NCI-H2196 (cell line): ENCODE results near the gene MT1M.
"Not testable (repeated sequence)": the region's sequence is repeated elsewhere in the genome, so short reads cannot be mapped to it uniquely, and the experiment has no call there.

Experiments used
- DNase-seq: peaks from one replicate; lab custom pipeline; 2025; ENCODE audit not compliant: unreplicated experiment; lab: John Stamatoyannopoulos, UW

MT1M gene

DNA sequence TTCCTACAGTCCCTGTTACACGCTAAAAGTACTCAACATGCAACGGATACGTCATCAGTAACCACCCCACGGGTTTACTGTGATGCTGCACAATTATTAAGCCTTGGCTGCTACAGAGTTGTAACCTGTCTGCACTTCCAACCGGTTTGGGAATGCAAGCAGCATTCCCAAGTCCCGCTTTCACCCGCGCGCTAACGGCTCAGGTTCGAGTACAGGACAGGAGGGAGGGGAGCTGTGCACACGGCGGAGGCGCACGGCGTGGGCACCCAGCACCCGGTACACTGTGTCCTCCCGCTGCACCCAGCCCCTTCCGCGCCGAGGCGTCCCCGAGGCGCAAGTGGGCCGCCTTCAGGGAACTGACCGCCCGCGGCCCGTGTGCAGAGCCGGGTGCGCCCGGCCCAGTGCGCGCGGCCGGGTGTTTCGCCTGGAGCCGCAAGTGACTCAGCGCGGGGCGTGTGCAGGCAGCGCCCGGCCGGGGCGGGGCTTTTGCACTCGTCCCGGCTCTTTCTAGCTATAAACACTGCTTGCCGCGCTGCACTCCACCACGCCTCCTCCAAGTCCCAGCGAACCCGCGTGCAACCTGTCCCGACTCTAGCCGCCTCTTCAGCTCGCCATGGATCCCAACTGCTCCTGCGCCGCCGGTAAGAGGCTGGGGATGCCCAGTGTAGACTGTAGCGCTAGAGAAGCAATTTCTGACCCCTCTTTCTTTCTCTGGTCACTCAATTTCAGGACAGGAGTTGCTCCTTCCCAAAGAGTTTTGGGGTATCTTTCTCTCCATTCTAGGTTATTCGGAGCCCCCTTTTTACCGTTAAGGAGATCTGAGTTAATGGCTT lies 24.2 kb upstream of the MT1M start, which contains the start of gene MT2A:
Gene MT2A (plus strand): TSS at position 542 of the 833 bp plus-strand sequence. CDS start 72 bp downstream, at position 614.
- peak; percentile 83 for DNase-seq

DNA sequence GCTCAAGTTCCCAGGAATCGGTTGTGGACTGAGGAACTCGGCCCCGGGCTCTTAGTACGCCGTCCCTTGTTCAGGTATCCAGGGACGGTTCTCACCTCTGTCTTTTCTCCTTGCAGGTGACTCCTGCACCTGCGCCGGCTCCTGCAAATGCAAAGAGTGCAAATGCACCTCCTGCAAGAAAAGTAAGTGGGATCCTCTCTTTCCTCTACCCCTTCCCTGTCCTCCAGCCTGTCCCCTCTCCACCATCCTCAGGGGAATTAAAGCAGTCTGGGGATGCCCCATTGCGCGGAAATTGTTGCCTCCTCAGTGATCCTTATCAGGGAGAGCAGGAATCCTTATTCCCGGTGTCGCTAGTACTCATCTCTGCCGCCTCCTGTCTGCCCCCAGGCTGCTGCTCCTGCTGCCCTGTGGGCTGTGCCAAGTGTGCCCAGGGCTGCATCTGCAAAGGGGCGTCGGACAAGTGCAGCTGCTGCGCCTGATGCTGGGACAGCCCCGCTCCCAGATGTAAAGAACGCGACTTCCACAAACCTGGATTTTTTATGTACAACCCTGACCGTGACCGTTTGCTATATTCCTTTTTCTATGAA lies 23.5 kb upstream of the MT1M start:
- DNase-seq, result no peak

DNA sequence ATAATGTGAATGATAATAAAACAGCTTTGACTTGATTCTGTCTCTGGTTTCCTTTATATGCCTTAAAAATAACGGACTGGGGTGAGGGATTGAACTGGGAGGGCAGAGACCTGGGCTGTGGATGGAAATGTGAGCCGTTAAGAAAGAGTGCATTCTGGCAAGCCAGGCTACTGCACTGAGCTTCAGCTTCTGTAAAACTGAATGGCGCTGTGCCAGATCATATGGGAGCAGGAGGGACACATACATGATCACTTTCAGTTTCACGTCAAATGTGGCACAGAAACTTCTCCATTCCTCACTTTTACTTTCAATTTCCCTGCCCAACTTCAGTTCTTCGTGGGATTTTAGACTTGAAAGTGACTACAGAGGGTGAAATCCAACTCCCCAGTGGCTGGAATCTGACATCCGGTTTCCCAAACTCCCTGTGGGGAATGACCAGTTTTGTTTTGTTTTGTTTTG lies 23.0 kb upstream of the MT1M start:
- DNase-seq, result peak; percentile 18

DNA sequence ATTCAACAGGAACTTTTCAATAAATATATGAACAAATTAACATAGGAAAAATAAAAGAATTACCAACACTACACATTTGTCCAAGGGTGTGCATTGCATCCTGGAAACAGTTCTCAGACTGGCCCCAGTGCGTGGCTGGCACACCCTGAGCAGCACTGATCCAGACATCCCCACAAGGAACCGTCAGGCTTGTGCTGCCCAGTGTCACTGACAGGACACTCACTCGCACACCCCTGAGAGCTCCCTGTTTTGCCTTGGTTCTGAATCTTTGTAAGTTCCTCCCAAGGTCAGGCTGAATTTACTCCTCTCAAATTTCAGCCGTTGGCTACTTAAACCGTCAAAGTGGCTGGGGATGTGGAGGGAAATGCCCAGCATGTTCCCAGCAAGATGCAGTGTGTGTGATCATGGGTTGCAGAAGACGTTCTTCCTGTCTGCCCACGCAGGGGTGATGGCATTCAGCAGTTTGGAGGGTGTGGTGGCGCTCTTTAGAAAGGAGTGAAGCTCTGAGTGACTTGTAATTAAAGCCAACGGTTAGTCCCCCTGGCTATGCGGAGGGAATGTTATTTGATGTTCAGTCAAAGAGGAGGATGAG lies 22.3 kb upstream of the MT1M start:
- peak; percentile 10 for DNase-seq

DNA sequence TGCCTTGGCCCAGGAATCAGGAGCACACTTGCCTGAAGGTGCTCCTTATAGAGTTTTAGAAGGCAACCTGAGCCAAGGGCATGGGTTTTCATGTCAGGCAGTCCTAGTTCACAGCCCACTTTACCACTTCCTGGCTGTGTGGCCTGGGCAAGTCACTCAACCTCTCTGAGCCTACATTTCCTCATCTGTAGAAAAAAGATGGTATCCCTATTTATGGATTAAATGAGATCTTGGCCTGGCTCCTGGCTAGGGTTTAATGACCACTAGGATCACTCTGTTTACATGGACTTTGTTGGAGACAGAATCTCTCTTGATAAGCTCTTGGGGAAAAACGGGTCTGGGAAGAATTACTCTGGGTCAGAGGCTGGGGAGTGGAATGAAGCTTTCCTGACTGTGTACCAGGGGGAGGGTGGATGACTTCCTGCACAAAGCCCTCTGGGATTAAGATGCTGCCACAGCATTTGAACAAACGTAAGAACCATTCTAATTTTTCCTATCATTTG lies 21.8 kb upstream of the MT1M start:
- DNase-seq, result no peak

DNA sequence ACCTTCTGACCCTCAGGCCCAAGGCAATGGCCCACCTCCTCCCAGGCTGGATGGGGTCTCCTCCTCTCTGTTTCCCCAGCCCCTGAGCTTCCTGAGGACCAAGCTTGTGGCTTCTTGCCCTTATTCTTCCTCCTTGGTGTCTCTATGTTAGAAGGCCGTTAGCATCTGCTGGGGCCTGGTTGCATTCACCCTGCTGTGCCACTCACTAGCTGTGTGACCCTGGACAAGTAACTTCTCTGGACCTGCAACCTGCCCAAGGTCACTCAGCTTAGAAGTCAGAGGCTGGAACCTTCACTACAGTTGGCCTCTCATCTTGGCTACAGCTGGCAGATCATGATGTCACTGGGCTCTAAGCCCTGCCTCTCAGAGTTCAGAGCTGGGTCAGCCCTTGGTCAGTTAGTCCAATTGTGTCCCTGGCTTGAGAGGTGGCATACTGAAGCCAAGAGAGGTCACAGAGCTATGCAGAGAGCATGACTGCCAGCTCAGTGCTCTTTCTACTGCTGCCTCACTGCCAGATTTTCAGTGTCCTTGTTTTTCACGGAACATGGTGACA lies 21.1 kb upstream of the MT1M start:
- peak; percentile 5 for DNase-seq

DNA sequence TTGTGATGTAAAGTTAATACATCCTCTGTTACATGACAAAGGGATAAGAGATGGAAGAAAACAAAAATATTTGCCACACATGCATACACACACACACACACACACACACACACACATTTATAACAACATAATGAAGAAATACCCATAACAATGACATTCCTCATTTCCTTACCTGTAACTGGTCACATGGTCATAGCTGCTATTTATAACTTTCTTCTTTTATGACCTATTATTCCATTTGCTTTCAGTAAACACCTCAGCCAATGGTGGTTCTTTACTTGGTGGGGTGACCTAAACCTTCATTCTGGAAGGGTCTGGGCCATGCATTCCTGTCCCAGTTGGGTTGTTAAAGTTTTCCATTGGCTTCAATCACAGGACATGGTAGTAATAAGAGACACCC lies 18.8 kb upstream of the MT1M start:
- DNase-seq, result no peak

DNA sequence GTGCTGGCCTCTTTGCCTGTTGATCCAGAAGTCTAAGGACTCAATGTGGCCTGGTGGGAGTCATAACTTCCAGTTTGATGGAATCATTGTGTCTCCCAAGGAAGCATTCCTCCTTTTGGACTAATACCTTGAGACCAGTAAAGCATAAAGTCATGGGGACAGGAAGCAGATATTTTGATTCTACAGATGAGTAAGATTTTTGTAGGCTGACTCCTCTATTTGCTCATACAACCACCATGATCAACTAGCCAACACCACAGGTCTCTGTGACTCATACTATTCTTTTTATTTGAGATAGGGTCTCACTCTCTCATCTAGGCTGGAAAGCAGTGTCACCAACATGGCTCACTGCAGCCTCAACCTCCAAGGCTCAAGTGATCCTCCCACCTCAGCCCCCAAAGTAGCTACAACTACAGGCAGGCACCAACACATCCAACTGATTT lies 17.9 kb upstream of the MT1M start:
- no peak for DNase-seq

DNA sequence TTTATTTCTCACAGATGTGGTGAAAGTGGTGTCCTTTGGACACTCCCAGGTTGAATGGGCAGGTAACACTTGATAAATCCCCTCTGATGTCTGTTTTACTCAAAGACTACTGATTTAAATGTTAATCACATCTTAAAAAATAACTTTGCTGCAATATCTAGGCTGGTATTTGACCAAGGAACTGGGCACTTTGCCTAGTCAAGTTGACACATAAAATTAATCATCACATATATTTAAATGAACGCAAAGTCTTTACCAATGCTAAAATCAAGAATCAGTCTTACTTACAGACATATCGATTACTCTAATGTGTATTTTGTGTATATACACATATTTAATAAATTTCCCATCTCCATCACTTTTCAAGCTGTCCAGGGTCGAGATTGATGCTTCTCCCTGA lies 17.1 kb upstream of the MT1M start:
- no peak for DNase-seq

DNA sequence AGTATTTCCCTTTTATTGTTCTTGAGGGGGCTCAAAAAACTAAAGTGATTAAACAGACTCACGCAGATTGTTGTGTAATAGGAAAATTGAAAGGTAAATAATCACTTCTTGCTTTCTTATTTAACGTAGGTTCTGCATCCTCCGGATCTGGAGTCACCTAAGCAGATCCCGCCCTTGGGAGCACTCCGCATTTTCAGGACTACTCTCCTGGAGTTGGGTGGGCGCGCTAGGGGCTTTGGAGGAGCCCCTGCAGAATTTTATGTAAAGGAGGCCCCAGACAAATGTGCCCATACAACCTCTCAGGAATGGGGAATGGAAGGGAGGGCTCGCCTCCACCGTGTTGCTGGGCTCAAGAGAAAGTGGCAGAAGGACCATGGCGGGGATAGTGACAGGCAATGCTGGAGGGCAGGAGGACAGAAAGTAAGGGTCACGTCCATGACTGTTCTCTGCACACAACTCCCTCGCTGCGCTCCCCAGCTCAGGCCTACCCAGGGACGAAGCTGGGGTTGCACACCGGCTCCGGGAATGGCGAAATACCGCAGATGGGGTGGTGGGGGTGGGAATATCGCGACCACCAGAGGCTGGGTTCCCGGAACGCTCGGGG lies 15.7 kb upstream of the MT1M start:
- DNase-seq, result no peak

DNA sequence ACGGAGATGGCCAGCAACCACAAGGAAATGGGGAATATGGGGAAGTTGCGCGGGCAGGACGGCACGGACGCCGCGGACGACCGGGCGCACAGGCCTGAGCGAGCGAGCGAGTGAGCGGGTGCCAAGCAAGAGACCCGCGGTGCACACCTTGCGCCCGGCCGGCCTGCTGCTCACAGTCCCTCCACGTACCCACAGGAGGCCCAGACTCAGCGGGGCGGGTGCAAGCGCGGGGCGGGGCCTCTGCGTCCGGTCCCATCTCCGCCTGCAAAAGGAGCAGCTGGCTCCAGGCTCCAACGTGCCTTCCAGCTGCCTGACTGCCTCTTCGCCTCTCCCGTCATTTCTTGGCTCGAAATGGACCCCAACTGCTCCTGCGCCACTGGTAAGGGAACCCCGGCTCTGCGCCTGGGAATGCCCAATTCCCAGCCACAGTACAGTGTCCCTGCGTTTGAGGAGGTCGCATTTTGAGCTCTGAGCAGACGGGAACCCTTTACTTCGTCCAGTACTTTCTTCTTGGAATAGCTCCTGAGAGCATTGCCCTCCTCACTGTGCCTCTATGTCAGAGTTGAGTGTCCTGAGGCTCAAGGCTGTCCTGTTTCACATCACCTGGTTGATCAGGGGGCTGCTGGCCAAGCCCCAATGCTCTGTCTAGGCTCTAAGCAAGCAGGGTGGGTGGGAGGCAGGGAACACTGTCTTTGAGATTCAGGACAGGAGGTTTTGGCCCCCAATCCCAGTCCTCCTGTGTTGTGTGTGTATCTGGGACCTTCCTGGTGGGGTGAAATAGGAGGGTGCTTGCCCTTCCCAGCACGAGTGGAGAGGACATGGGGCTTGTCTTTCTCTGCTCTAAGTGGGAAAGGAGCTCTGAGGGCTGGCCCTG lies 15.0 kb upstream of the MT1M start:
- no peak for DNase-seq

DNA sequence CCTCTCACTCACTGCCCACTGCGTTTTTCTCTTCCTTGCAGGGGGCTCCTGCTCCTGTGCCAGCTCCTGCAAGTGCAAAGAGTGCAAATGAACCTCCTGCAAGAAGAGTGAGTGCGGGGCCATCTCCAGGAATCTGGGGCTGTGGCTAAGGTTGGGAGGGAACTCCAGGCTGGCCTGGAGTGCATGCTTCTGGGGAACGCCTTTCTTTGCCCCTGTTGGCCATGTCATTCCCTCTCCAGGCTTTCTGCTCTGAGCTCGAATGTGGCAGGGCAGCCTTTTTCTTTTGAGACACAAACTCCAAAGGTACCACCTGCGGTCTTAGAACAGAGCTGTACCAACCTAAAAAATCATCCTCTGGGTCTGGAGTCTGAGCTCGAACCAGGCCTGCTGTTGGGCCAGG lies 14.3 kb upstream of the MT1M start:
- no peak for DNase-seq

DNA sequence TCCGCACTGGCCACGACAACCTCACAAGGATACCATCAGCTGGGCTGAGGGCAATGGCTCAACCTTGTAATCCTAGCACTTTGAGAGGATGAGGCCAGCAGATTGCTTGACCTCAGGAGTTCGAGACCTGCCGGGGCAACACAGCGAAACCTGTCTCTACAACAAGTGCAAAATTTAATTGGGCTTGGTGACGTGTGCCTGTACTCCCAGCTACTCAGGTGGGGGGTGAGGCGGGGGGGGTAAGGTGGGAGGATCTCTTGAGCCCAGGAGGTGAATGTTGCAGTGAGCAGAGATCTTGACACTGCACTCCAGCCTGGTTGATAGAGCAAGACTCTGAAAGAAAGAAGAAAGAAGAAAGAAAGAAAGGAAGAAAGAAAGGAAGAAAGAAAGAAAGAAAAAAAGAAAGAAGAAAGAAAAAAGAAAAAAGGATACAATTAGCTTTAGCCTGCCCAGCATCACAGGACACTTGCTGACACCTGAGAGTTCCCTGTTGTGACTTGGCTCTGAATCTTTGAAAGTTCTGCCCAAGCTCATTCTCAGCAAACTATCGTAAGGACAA lies 12.0 kb upstream of the MT1M start:
- no peak for DNase-seq

DNA sequence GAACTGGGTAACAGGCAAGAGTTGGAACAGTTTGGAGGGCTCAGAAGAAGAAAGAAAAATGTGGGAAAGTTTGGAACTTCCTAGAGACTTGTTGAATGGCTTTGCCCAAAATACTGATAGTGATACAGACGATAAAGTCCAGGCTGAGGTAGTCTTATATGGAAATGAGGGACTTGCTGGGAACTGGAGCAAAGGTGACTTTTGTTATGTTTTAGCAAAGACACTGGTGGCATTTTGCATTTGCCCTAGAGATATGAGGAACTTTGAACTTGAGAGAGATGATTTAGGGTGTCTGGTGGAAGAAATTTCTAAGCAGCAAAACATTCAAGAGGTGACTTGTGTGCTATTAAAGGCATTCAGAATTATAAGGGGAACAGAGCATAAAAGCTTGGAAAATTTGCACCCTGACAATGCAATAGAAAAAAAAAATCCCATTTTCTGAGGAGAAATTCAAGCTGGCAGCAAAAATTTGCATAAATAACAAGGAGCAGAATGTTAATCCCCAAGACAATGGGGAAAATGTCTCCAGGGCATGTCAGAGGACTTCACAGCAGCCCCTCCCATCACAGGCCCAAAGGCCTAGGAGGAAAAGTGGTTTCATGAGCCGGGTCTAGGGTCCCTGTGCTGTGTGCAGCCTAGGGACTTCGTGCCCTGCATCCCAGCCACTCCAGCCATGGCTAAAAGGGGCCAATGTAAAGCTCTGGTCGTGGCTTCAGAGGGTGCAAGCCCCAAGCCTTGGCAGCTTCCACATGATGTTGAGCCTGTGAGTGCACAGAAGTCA lies 10.6 kb upstream of the MT1M start:
- DNase-seq, result not testable (repeated sequence)

DNA sequence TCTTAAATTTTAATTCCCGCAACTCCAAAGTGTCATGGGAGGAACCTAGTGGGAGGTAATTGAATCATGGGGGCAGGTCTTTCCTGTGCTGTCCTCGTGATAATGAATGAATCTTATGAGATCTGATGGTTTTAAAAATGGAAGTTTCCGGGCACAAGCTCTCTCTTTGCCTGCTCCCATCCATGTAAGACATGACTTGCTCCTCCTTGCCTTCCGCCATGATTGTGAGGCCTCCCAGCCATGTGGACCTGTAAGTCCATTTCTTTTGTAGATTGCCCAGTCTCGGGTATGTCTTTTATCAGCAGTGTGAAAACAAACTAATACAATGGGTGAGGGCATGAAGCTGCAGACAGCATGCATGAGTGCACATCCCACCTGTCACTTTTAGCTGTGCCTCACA lies 9.3 kb upstream of the MT1M start:
- not testable (repeated sequence) for DNase-seq

DNA sequence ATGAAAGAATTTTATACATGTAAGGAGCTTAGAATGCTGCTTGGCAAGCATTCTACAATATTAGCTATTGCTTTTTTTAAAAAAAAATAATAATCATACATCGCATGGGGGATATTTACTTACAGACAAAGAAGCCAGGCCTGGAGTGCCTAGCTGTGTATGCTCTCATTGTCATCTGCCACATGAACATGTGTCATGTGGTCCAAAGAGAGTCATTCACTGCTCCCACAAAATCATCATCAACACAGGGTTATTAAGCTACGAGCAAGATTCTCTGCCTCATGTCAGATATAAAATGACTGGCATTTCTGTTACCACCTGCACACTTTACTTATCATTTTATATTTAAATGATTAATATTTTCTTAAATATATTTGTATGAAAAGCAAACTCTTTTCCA lies 8.8 kb upstream of the MT1M start:
- DNase-seq, result no peak

DNA sequence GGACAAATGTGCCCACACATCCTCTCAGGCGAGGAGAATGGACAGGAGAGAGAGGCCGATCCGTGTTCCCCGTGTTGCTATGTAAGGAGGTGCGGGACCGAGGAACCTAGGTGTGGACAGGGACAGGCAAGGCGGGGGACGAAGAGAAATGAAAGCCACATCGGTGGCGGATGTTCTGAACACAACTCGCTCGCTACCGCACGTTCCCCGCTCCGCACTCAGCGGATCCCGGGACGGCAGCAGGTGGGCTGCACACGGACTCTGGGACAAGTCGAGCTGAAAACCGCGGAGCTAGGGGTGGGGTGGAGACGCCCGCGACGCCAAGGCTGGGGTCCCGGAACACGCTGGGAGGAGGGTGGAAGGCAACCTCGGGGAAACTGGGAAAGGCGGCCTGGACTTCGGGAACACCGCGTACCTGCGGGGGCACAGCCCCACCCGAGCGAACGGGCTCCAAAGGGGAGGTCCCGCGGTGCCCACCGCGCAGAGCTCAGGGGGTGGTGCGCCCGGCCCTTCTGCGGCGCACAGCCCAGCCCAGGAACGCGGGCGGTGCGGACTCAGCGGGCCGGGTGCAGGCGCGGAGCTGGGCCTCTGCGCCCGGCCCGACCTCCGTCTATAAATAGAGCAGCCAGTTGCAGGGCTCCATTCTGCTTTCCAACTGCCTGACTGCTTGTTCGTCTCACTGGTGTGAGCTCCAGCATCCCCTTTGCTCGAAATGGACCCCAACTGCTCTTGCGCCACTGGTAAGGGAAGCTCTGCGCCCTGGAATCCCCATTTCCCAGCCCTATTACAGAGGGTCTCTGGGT lies 7.1 kb upstream of the MT1M start, which contains the start of gene MT1E:
Gene MT1E (plus strand): TSS at position 642 of the 803 bp plus-strand sequence. CDS start 71 bp downstream, at position 713.
- no peak for DNase-seq
